ENCODE measurements around the gene HSF2.
A peak's percentile ranks its signal among the peaks of the same experiment; 100 is the strongest.

HSF2 gene

DNA sequence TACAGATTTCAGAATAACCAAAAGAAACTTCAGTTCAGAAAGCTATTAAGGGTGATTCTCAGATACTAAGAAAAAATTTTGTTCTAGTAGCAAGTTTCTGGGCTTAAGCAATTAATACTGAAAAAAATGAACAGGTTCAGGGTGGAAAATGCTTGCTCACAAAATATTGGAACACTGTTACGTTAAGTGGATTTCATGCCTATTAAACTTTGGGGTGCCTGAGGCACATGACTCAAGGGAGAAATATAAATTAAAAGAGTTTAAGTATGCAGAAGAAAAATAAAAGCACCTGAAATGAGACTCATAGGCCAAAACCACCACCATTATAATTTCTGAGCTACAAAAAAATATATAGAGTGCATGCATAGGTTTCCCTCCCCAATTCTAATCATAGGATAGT lies 32.3 kb upstream of the HSF2 start:
- Histone ChIP-seq H3K27me3 (replicated peaks in 2 of 5; ENCODE audit: control insufficient read depth in 4 of 5, insufficient read depth in 5 of 5, low read length in 4 of 5) (peaks cover 0 to 4% (median 0%) of the 10 kb centered on the region in 5 experiments), H3K27ac (ENCODE audit: insufficient read depth in 1 of 2, low read depth in 1 of 2, low read length in 2 of 2, poor library complexity in 1 of 2, severe bottlenecking in 2 of 2) (no peak overlapping the region), H3K36me3 (ENCODE audit: control insufficient read depth in 4 of 4, insufficient read depth in 4 of 4, low read length in 3 of 4) (no peaks in the 10 kb centered on the region), H3K4me1 (ENCODE audit: control extremely low read depth in 1 of 4, control insufficient read depth in 4 of 4, insufficient read depth in 4 of 4, low read length in 3 of 4) (no peaks in the 10 kb centered on the region), H3K4me3 (ENCODE audit: control insufficient read depth in 1 of 7, extremely low read depth in 1 of 7, insufficient read depth in 4 of 7, low read depth in 2 of 7, low read length in 6 of 7) (no peak overlapping the region), H3K9me3 (ENCODE audit: control extremely low read depth in 1 of 5, control insufficient read depth in 4 of 5, insufficient read depth in 2 of 5, low read depth in 1 of 5, low read length in 4 of 5) (peaks cover 0 to 9% (median 0%) of the 10 kb centered on the region in 5 experiments)
- WGBS (ENCODE audit: insufficient coverage), result 100% methylated on average over 1 of the region's 1 CpG
- DNase-seq, result no peak
- CTCF ChIA-PET, result no interaction called here
- POLR2A ChIA-PET, result no interaction called here

DNA sequence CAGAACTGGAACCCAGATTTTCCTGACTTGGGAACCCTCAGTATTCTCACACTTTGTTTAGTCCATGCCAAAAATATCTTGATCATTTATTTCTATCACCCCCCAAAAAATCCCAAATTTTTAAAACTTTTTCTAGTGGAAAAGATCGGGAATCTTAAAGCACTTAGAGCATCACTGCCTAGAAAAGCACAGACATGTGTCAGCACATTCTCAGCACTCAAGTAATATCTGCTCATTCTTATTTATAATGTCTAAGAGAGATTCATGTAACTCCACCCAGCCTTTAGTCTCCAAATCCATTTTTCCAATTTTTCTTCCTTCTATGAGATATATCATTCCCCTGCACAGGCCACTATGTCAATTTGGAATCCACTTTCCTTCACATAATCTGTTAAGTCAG lies 29.9 kb upstream of the HSF2 start:
- Histone ChIP-seq H3K27ac (ENCODE audit: insufficient read depth in 1 of 2, low read depth in 1 of 2, low read length in 2 of 2, poor library complexity in 1 of 2, severe bottlenecking in 2 of 2) (no peak overlapping the region), H3K4me1 (ENCODE audit: control extremely low read depth in 1 of 4, control insufficient read depth in 4 of 4, insufficient read depth in 4 of 4, low read length in 3 of 4) (no peaks in the 10 kb centered on the region), H3K9me3 (ENCODE audit: control extremely low read depth in 1 of 5, control insufficient read depth in 4 of 5, insufficient read depth in 2 of 5, low read depth in 1 of 5, low read length in 4 of 5) (peaks cover 0 to 9% (median 0%) of the 10 kb centered on the region in 5 experiments), H3K4me3 (ENCODE audit: control insufficient read depth in 1 of 7, extremely low read depth in 1 of 7, insufficient read depth in 4 of 7, low read depth in 2 of 7, low read length in 6 of 7) (no peak overlapping the region), H3K27me3 (replicated peaks in 2 of 5; ENCODE audit: control insufficient read depth in 4 of 5, insufficient read depth in 5 of 5, low read length in 4 of 5) (peaks cover 0 to 4% (median 0%) of the 10 kb centered on the region in 5 experiments), H3K36me3 (ENCODE audit: control insufficient read depth in 4 of 4, insufficient read depth in 4 of 4, low read length in 3 of 4) (no peaks in the 10 kb centered on the region)
- 100% methylated on average over 1 of the region's 1 CpG for WGBS (ENCODE audit: insufficient coverage)
- no peak for DNase-seq
- ChIA-PET CTCF (no interaction called here), POLR2A (no interaction called here)

GRCh38 chr6:122372647-122373046 lies 26.8 kb upstream of the HSF2 start:
- DNase-seq, result peak in 2 of 3 donors; percentile 7 to 17
- Histone ChIP-seq H3K4me1 (ENCODE audit: control extremely low read depth in 1 of 4, control insufficient read depth in 4 of 4, insufficient read depth in 4 of 4, low read length in 3 of 4) (no peaks in the 10 kb centered on the region), H3K9me3 (ENCODE audit: control extremely low read depth in 1 of 5, control insufficient read depth in 4 of 5, insufficient read depth in 2 of 5, low read depth in 1 of 5, low read length in 4 of 5) (no peaks in the 10 kb centered on the region), H3K36me3 (ENCODE audit: control insufficient read depth in 4 of 4, insufficient read depth in 4 of 4, low read length in 3 of 4) (no peaks in the 10 kb centered on the region), H3K27ac (ENCODE audit: insufficient read depth in 1 of 2, low read depth in 1 of 2, low read length in 2 of 2, poor library complexity in 1 of 2, severe bottlenecking in 2 of 2) (no peak overlapping the region), H3K27me3 (replicated peaks in 2 of 5; ENCODE audit: control insufficient read depth in 4 of 5, insufficient read depth in 5 of 5, low read length in 4 of 5) (peaks cover 0 to 5% (median 0%) of the 10 kb centered on the region in 5 experiments), H3K4me3 (ENCODE audit: control insufficient read depth in 1 of 7, extremely low read depth in 1 of 7, insufficient read depth in 4 of 7, low read depth in 2 of 7, low read length in 6 of 7) (no peak overlapping the region)
- ChIA-PET POLR2A (no interaction called here), CTCF (interaction anchor here (0.6 to 1.0 kb wide), 2 partner anchors 102 to 118 kb away, joined by 3 read pairs; no protein-coding TSS in a partner anchor)
- no CpG with 5 or more reads among the region's 2 CpGs for WGBS (ENCODE audit: insufficient coverage)

- no peak for DNase-seq
- ChIA-PET CTCF (no interaction called here), POLR2A (no interaction called here)
- H3K36me3 ChIP-seq (ENCODE audit: control insufficient read depth in 4 of 4, insufficient read depth in 4 of 4, low read length in 3 of 4), result no peaks in the 10 kb centered on the region
- H3K4me3 ChIP-seq (ENCODE audit: control insufficient read depth in 1 of 7, extremely low read depth in 1 of 7, insufficient read depth in 4 of 7, low read depth in 2 of 7, low read length in 6 of 7), result no peak overlapping the region
- no peak overlapping the region for H3K27ac ChIP-seq (ENCODE audit: insufficient read depth in 1 of 2, low read depth in 1 of 2, low read length in 2 of 2, poor library complexity in 1 of 2, severe bottlenecking in 2 of 2)
- H3K27me3 ChIP-seq (replicated peaks in 2 of 5; ENCODE audit: control insufficient read depth in 4 of 5, insufficient read depth in 5 of 5, low read length in 4 of 5), result peaks cover 0 to 2% (median 0%) of the 10 kb centered on the region in 5 experiments
- H3K9me3 ChIP-seq (ENCODE audit: control extremely low read depth in 1 of 5, control insufficient read depth in 4 of 5, insufficient read depth in 2 of 5, low read depth in 1 of 5, low read length in 4 of 5), result no peaks in the 10 kb centered on the region
- H3K4me1 ChIP-seq (ENCODE audit: control extremely low read depth in 1 of 4, control insufficient read depth in 4 of 4, insufficient read depth in 4 of 4, low read length in 3 of 4), result no peaks in the 10 kb centered on the region
- WGBS (ENCODE audit: insufficient coverage), result 100% methylated on average over 2 of the region's 2 CpGs
Measured at GRCh38 chr6:122374307-122374706, 25.1 kb upstream of the HSF2 start.

GRCh38 chr6:122376246-122376645 lies 23.2 kb upstream of the HSF2 start:
- no peaks in the 10 kb centered on the region for H3K4me1 ChIP-seq (ENCODE audit: control extremely low read depth in 1 of 4, control insufficient read depth in 4 of 4, insufficient read depth in 4 of 4, low read length in 3 of 4)
- H3K4me3 ChIP-seq (ENCODE audit: control insufficient read depth in 1 of 7, extremely low read depth in 1 of 7, insufficient read depth in 4 of 7, low read depth in 2 of 7, low read length in 6 of 7), result peak overlapping the region in 1 of 7 experiments; percentile 29
- CTCF ChIA-PET, result interaction anchor here (1.4 kb wide), 1 partner anchor 21 kb away, joined by 4 read pairs; no protein-coding TSS in a partner anchor
- H3K27me3 ChIP-seq (replicated peaks in 2 of 5; ENCODE audit: control insufficient read depth in 4 of 5, insufficient read depth in 5 of 5, low read length in 4 of 5), result peaks cover 0 to 2% (median 0%) of the 10 kb centered on the region in 5 experiments
- H3K36me3 ChIP-seq (ENCODE audit: control insufficient read depth in 4 of 4, insufficient read depth in 4 of 4, low read length in 3 of 4), result no peaks in the 10 kb centered on the region
- no CpG with 5 or more reads among the region's 3 CpGs for WGBS (ENCODE audit: insufficient coverage)
- POLR2A ChIA-PET, result no interaction called here
- H3K27ac ChIP-seq (ENCODE audit: insufficient read depth in 1 of 2, low read depth in 1 of 2, low read length in 2 of 2, poor library complexity in 1 of 2, severe bottlenecking in 2 of 2), result no peak overlapping the region
- no peak for DNase-seq
- H3K9me3 ChIP-seq (ENCODE audit: control extremely low read depth in 1 of 5, control insufficient read depth in 4 of 5, insufficient read depth in 2 of 5, low read depth in 1 of 5, low read length in 4 of 5), result no peaks in the 10 kb centered on the region

DNA sequence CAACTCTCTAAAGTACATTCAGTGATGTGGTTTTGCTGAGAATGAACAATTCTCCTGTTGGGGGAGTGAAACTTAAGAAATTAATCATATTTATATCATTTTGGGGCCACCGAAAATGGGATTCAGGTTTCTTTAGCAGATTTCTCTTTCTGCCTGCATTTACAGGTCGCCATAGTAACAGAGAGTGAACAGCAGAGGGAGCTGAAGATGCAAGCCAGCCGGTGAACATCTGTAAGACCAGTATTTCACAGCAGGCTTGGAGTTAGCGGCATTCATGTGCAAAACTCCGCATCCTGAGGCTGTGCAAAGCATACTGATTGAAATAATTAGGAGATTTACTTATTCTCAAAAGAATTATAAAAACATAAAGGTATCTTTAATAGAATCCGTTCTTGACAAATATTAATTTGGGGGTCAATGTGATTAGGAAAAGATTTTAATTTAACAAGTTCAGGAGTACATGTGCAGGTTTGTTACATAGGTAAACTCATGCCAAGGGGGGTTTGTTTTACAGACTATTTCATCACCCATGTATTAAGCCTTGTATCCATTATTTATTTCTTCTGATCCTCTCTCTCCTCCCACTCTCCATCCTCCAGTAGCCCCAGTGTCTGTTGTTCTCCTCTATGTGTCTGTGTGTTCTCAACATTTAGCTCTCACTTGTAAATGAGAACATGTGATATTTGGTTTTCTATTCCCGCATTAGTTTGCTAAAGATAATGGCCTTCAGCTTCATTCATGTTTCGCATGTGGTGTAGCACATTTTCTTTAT lies 17.8 kb upstream of the HSF2 start:
- Histone ChIP-seq H3K27ac (ENCODE audit: insufficient read depth in 1 of 2, low read depth in 1 of 2, low read length in 2 of 2, poor library complexity in 1 of 2, severe bottlenecking in 2 of 2) (no peak overlapping the region), H3K4me3 (ENCODE audit: control insufficient read depth in 1 of 7, extremely low read depth in 1 of 7, insufficient read depth in 4 of 7, low read depth in 2 of 7, low read length in 6 of 7) (no peak overlapping the region), H3K4me1 (ENCODE audit: control extremely low read depth in 1 of 4, control insufficient read depth in 4 of 4, insufficient read depth in 4 of 4, low read length in 3 of 4) (no peaks in the 10 kb centered on the region), H3K36me3 (ENCODE audit: control insufficient read depth in 4 of 4, insufficient read depth in 4 of 4, low read length in 3 of 4) (no peaks in the 10 kb centered on the region), H3K9me3 (ENCODE audit: control extremely low read depth in 1 of 5, control insufficient read depth in 4 of 5, insufficient read depth in 2 of 5, low read depth in 1 of 5, low read length in 4 of 5) (no peaks in the 10 kb centered on the region), H3K27me3 (replicated peaks in 2 of 5; ENCODE audit: control insufficient read depth in 4 of 5, insufficient read depth in 5 of 5, low read length in 4 of 5) (peaks cover 0 to 3% (median 0%) of the 10 kb centered on the region in 5 experiments)
- DNase-seq, result peak; percentile 72 to 88 (median 87)
- POLR2A ChIA-PET, result no interaction called here
- WGBS (ENCODE audit: insufficient coverage), result 33% methylated on average over 3 of the region's 8 CpGs
- CTCF ChIA-PET, result interaction anchor here (0.7 to 3.7 kb wide), 8 partner anchors 10 to 150 kb away, joined by 3 to 29 read pairs (median 5); no protein-coding TSS in a partner anchor

DNA sequence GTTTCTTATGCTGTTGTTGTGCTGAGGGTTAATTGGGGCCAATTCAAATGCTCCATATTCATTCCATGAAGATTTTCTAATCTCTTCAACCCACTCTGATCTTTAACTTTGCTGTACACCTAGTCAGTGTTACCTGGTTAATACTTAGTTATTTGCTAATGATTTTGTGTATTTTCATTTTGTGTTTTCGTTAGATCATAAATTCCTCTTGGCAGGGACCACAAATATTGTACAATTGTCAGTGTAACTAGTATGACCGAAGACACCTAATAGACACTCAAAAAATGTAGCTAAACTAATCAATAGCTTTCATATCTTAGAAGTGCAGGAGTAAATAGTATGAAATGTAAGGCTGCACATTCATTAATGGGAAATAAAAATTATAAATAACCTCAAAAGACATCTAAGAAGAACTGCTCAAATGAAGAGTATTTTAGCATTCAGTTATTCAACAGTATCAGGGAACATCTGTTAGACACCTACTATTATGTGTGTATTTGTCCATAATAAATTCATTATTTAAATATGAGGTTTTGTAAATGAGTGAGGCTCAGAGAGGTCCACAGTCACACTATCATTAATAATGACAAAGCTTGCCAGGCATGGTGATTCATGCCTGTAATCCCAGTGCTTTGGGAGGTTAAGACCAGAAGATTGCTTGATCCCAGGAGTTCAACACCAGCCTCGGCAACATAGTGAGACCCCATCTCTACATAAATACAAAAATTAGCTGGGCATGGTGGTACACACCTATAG lies 13.4 kb upstream of the HSF2 start:
- peaks cover 0 to 3% (median 0%) of the 10 kb centered on the region in 5 experiments for H3K27me3 ChIP-seq (replicated peaks in 2 of 5; ENCODE audit: control insufficient read depth in 4 of 5, insufficient read depth in 5 of 5, low read length in 4 of 5)
- no peaks in the 10 kb centered on the region for H3K4me1 ChIP-seq (ENCODE audit: control extremely low read depth in 1 of 4, control insufficient read depth in 4 of 4, insufficient read depth in 4 of 4, low read length in 3 of 4)
- ChIA-PET CTCF (interaction anchor here (1.5 to 1.6 kb wide), 2 partner anchors 28 to 104 kb away, joined by 3 read pairs; no protein-coding TSS in a partner anchor), POLR2A (no interaction called here)
- H3K27ac ChIP-seq (ENCODE audit: insufficient read depth in 1 of 2, low read depth in 1 of 2, low read length in 2 of 2, poor library complexity in 1 of 2, severe bottlenecking in 2 of 2), result no peak overlapping the region
- no peaks in the 10 kb centered on the region for H3K9me3 ChIP-seq (ENCODE audit: control extremely low read depth in 1 of 5, control insufficient read depth in 4 of 5, insufficient read depth in 2 of 5, low read depth in 1 of 5, low read length in 4 of 5)
- H3K36me3 ChIP-seq (ENCODE audit: control insufficient read depth in 4 of 4, insufficient read depth in 4 of 4, low read length in 3 of 4), result no peaks in the 10 kb centered on the region
- no peak overlapping the region for H3K4me3 ChIP-seq (ENCODE audit: control insufficient read depth in 1 of 7, extremely low read depth in 1 of 7, insufficient read depth in 4 of 7, low read depth in 2 of 7, low read length in 6 of 7)
- DNase-seq, result no peak
- no CpG with 5 or more reads among the region's 3 CpGs for WGBS (ENCODE audit: insufficient coverage)

All from common myeloid progenitor, CD34-positive (primary cell).